GM19324 (cell line): ENCODE data around the gene FXYD1.

Experiments
- ATAC-seq: cut with Tn5 transposase; IDR thresholded peaks from one replicate; pipeline ENCODE4 v1.9.1; 2021; ENCODE audit warnings: mild to moderate bottlenecking, moderate library complexity; ENCODE audit not compliant: unreplicated experiment, low FRiP score

FXYD1 gene

DNA sequence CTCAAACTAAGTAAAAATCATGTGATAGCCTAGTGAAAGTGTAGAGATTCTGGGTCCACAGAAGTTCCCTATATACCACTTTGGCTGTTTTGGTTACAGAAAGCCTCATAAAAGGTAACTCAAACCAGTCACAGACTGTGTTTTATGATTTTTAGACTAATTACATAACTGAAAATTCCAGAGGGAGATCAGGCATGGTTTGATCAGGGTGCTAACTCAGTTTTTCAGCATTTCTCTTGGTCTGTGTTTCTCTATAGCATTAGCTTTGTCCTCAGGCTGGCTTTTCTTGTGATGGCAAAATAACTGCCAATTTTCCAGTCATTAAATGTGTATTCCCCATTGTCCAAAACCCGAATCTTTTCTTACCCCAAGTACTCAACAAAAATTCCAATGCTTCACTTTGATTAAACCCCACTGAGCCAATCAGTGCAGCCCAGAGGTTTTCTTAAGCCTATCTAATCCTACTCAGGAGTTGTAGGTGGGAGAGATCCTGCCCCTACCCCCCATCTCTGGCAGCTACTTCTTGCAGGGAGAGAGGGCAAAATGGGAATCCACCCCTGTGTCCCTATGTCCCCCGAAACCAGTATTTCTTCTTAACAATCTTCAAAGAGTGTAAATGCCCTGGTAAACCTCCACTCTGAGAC is 31.6 kb upstream of the FXYD1 start:
- no peak for ATAC-seq

DNA sequence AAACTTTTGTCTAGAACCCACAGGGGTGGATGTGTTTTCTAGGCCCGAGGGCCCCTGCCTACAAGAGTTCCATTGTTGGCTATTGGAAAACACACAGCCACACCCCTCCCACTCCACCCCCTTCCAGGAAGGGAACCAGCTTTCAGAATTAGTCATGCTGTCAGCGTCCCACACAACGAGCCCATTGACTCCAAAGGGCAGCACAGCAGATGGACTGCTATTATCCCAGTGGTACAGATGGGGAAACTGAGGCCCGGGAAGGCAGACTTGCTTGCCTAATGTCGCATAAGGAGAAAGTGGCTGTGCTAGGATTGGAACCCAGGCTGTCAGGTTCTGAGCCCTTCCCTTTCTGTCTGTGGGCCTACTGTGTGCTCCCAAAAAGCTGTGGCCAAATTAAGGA is 31.1 kb upstream of the FXYD1 start:
- ATAC-seq, result no peak

DNA sequence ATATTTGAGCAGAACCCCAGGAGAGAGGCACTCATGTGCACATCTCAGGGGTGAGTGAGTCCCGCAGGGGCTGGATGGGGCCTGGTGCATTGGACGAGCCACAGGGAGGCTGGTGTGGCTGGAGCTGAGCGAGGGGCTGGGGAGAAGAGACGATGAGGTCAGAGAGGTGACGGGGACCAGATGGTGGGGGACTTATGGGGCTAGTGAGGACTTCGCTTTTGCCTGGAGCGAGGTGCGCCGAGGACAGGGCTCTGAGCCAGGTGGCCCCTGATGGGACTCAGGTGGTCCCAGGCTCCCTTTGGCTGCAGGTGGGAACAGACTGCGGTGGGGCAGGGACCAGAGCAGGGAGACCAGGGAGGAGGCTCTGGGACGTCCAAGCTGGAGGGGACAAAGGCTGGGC is 29.9 kb upstream of the FXYD1 start:
- no peak for ATAC-seq

DNA sequence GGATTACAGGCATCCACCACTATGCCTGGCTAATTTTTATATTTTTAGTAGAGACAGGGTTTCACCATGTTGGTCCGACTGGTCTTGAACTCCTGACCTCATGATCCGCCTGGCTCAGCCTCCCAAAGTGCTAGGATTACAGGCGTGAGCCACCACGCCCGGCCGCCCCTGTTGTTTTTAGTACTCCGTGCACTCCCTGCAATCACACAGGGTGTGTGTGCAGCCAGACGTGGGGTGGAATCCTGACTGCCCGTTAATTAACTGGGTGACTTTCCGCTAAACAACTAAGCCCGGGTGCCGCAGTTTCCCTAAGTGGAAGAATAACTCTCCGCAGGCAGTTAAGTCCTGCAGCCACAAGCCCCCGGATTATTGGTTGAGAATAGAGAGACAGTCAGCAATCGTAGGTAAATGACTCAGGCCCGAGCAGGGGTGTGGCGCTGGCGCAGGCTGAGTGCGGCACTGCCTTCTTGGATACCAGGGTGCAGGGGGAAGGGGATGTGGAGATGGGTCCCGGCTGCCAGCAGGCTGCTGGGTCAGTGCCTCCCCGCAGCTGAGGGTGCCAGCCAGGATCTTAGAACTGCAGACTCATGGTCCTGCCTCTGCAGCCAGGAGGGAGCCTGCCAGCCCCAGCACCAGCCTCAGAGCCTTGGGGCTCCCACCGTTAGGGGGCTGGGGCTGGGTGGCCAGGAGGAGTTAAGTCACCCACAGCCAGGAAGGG is 29.1 kb upstream of the FXYD1 start:
- no peak for ATAC-seq

DNA sequence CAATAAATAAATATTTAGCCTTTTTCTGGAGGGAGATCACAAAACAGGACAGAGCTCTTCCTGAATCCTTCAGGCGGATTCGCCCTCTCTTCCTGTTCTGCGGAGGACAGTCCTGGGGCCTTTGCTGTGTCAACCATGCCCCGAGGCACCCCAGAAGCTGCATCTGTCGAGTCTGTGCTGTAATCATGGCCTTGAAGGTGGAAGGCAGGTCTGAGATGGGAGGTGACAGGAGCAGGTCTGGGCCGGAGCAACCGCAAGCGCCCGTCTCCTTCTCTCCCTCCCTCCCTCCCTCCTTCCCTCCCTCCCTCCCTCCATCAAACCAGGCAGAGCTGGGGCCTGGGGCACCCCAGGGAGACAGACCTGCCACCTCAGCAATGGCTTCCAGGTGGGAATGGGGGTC is 27.6 kb upstream of the FXYD1 start:
- ATAC-seq, result no peak

DNA sequence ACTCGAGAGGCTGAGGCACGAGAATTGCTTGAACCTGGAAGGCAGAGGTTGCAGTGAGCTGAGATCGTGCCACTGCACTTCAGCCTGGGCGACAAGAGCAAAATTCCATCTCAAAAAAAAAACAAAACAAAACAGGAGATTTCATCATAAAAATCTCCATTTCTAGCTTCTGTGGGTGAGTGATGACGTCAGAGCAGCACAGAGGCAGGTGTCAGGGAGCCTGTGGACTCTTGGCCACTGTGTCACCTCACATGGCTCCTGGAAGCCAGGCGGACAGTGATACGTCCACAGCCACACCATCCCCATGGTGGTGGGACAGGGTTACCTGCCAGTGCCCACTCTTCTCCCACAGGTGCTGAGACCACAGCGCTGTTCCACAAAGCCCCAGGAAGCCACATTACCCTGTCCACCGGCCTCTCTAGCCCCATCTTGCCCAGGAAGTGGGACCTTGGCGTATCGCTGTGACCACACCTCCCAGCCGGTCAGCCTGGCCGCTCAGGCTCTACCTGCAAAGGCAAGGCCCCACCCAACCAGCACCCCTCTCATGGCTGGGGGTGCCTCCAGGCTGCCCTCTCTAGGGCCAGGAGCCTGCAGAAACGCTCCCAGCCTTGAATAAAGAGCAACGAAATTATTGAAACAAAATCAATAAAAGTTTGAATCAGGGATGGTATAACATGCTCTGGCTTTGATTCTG is 25.5 kb upstream of the FXYD1 start:
- ATAC-seq, result no peak

DNA sequence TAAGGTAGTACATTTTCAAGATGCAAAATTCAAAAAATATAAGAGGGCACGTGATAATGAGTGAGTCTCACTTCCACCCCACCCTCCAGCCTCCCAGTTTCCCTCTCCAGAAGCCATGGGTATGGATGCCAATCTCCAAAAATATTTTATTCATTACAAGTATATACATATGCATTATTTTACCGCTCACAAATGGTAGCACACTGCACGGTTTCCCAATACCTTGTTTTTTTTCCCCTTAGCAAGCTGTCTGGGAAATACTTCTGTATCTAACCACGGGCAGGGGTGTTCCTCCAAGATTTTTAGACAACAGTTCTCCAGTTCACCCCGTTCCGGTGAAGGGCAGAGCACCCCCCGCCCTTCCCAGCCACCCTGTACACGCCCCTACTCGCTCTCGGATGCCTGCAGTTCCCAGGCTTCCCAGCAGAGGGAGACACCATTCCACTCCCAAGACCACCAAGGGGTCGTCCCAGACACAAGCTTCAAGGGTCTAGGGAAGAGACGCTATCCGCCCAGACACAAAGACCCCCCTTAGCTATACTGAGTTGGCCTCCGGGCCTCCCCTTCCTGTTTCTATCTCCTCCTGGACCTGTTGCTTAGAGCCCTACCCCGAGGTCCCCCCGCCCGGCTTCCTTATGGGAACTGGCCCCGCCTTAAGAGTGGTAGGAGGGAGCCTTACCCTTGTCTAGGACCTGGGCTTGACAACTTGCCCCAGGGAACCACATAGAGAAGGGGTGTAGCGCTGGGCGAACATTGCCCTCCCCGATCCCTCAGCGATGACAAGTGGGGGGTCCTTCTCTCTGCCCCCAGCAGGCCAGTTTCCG is 24.1 kb upstream of the FXYD1 start:
- ATAC-seq, result no peak

DNA sequence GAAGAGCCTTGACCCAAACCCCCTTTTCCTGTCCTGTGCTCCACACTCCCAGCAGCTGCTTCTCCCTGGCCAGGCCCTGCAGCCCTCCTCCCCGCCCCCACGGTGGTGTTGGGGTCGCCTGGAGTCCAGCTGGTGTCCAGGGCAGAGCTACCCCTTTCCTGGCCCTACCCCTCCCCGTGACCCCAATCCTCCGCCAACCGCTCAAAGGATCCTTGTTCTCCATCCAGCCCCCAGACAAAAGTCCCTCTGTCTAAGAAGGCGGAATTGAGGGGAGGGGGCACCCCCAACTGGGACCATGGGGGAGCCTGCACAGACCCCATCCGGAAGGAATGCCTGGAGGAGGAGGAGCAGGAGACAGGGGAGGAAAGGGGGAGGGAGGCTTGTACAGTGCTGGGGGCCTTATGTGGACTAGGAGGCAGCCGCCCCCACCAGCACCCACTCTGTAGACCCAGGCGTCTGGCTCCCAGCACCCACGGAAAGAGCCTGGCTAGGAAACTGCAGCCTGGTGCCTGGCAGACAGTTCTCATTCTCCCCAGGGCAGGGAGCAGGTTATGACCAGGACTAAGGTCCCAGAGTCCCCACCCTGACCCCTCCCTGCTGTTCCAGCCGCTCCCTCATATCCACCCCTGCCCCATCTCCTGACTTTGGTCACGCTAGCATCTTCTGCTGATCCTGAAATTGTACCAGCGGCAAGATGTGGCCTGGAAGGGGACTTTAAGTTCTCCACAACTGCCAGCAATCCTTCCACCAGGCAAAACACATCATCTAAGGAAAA is 23.3 kb upstream of the FXYD1 start, which contains the start of gene FXYD3:
FXYD3 (plus strand) TSS at position 647 of the 775 bp plus-strand sequence. CDS start 3,554 bp downstream, outside the sequence.
- no peak for ATAC-seq

DNA sequence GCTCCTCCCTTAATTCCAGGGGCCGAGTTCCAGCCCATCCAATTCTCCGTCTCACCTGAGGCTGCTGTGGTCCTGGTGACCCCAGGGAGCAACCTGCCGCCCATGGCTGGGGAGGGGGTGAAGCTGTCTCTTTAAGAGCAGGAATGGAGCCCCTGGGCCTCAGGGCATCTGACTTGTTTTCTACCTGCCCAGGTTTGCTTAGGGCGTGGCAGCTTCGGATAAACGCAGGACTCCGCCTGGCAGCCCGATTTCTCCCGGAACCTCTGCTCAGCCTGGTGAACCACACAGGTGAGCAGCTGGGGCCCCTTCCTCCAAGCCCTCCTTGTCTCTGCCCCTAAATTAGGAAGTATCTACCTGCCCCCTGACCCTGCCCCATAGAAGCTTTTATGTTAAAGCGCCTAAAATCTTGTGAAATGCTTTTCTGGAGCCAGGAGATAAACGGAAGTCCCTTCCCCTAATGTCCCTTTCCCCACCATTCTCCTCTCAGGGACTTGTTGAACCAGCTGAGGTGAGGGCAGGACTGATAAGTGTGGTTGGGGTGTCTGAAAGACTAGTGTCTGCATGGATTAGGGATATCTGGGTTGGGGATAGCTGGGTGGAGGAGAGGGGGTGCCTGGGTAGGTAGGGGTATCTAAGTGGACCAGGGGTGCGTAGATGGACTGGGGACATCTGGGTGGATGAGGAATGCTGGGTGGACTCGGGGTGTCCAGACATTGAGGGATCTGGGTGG is 22.4 kb upstream of the FXYD1 start:
- ATAC-seq, result no peak

DNA sequence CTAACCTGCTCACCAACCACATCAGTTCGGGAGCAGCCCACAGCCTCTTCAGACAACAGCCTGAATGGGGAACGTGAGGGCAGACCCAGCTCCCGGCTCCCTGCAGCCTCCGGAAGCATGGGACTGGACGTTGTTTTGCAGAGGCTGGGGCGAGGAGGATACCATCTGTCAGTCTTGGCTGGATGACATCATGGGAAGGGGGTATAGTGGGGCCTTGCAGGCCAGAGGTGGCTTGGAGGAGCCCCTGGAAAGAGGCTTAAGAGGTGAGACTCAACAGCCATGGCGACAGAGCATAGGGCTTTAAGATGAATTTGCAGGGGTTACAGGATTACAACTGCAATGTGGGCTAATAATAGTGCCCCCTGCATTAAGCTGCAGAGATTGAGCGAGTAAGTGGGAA is 21.5 kb upstream of the FXYD1 start:
- ATAC-seq, result no peak

DNA sequence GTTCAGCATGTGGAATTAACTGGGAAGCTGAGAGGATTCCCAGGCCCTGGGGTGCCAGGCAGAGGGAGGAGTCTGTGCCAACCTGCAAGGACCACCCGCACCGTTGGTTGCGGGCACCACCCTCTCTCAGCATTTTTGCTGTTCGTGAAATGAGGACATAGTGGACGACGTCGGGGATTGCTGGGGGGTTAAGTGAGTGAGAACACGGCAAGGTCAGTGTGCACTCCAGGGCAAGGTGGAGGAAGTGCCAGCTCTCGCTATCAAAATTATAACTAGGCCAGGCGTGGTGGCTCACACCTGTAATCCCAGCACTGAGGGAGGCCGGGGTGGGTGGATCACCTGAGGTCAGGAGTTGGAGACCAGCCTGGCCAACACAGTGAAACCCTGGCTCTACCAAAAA is 20.8 kb upstream of the FXYD1 start:
- no peak for ATAC-seq

DNA sequence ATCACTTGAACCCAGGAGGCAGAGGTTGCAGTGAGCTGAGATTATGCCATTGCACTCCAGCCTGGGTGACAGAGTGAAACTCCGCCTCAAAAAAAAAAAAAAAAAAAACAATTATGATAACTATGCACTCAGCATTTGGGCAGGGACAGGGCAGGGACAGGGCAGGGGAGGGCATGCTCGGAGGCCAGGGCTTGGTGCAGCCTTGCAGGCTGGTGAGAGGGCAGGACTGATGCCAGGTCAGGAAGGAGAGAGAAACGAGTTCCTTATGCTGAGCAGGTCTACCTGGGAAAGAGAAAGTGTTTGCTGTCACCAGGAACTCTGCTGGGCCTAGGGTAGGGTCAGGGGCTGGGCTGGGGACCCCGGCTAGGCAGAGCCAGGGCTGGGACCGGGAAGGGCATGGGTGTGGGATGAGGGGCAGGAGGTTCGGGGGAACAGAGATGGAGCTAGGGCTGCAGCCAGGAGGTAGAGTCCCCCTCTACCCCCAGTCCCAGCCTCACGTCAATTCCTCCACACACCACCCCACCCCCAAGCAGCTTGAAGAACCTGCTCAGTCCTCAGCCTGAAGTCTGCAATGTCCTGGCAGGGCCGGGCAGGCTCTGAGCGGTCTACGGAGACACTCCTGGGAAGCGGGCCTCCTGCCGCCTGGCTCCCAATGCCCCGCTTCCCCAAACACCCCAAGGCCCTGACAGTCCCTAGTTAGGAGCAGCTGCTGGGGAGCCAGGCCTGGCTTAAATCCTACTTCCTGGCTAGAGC is 20.2 kb upstream of the FXYD1 start:
- no peak for ATAC-seq

DNA sequence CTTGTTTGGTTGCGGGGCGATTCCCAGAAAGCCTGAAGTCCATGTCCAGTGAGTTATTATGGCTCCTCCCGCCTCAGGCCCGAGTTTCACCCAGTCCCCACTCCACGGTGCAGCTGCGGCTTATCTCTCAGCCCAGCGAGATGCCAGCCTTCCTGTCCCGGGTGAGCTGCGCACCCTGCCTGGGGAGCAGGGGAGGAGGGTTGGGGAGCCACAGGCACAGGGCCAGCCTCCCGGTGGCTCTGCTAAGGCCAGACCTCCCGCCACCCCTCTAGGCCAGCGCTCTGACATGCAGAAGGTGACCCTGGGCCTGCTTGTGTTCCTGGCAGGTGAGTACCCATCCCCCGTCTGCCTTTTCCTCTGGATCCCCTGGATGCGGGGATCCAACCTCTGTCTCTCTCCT is 19.5 kb upstream of the FXYD1 start:
- ATAC-seq, result no peak

DNA sequence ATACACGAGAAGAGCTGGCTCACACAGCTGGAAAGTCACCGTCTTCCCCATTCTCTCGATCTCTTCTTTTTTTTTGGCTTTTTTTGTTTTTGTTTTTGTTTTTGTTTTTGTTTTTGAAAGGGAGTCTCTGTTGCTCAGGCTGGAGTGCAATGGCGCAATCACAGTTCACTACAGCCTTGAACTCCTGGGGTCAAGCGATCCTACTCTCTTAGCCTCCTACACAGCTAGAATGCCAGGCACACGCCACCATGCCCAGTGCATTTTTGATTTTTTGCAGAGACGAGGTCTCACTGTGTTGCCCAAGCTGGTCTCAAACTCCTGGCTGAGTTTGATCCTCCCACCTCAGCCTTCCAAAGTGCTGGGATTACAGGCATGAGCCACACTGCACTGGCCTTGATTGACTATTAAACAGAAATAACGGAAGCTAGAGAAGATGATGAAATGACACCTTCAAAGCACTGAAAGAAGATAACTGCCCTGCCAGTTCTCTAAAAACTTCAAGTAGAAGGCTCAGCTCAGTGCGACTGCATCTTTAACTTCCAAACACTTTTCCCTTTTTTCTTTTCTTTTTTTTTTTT is 19.0 kb upstream of the FXYD1 start:
- ATAC-seq, result no peak

DNA sequence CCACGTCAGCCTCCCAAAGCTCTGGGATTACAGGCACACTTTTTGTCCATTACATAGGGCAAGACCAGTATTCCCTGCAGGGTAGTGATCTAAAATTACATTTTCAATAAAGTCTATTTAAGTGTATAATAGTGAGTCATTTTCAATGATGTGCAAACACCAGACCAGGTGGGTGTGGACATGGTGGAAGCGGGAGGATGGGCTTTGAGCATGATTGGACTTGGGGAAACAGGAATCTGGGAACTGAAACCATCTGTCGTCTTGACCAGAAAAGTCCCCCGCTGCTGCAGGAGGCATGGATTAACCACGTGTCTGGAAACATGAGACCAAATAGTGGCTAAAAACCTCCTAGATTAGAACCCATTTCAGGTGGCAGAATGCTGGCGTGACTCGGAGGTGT is 18.1 kb upstream of the FXYD1 start:
- ATAC-seq, result no peak

DNA sequence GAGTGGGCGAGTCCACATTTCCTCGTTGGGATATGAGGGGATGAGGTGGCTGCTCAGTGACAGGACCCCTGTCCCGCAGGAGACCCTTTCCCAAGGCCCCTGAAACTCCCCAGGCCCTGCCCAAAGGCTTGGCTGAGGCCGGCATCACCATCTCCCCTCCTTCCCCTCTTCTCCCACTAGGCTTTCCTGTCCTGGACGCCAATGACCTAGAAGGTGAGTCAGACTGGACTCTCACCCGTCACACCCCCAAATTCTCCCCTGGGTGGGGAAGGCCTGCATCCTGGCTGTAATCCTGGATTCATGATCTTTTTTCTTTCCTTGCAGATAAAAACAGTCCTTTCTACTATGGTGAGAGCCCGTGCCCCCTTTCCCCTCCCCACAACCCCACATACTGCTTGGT is 17.7 kb upstream of the FXYD1 start:
- ATAC-seq, result no peak

DNA sequence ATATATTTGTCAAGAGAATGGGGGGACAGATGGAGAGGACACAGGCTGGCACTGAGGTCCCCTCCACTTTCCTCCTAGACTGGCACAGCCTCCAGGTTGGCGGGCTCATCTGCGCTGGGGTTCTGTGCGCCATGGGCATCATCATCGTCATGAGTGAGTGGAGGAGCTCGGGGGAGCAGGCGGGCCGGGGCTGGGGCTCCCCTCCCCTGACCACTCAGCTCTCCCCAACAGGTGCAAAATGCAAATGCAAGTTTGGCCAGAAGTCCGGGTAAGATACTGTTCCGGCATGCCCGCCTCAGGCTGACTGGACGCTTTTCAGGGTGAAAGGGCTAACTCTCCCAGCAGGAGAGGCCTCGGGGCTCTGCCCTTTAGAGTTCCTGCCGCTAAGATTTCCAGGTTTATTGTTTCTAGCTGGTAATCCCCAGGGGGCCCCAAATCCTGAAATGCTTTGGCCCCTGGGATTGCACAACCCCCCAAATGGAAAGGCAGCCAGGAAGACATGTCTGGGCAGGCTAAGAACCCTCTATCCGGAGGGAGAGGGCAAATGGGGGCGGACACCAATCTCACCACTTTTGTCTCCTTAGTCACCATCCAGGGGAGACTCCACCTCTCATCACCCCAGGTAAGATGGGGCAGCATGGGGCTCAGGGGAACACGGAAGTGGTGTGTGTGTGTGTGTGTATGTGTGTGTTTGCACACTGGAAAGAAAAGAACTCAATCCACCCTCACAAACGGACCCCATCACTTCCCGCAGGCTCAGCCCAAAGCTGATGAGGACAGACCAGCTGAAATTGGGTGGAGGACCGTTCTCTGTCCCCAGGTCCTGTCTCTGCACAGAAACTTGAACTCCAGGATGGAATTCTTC is 15.7 kb upstream of the FXYD1 start:
- ATAC-seq, result no peak

DNA sequence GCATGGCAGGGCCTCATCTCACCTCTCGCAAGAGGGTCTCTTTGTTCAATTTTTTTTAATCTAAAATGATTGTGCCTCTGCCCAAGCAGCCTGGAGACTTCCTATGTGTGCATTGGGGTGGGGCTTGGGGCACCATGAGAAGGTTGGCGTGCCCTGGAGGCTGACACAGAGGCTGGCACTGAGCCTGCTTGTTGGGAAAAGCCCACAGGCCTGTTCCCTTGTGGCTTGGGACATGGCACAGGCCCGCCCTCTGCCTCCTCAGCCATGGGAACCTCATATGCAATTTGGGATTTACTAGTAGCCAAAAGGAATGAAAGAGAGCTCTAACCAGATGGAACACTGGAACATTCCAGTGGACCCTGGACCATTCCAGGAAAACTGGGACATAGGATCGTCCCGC is 15.1 kb upstream of the FXYD1 start:
- ATAC-seq, result no peak
